NCI-H69 (cell line): Measurements from ENCODE around the gene CRTAP.
"Not testable (repeated sequence)": the region's sequence is repeated elsewhere in the genome, so short reads cannot be mapped to it uniquely, and the experiment has no call there.

Experiments
- DNase-seq: peaks from one replicate; lab custom pipeline; 2025; lab: John Stamatoyannopoulos, UW

The CRTAP gene

DNA sequence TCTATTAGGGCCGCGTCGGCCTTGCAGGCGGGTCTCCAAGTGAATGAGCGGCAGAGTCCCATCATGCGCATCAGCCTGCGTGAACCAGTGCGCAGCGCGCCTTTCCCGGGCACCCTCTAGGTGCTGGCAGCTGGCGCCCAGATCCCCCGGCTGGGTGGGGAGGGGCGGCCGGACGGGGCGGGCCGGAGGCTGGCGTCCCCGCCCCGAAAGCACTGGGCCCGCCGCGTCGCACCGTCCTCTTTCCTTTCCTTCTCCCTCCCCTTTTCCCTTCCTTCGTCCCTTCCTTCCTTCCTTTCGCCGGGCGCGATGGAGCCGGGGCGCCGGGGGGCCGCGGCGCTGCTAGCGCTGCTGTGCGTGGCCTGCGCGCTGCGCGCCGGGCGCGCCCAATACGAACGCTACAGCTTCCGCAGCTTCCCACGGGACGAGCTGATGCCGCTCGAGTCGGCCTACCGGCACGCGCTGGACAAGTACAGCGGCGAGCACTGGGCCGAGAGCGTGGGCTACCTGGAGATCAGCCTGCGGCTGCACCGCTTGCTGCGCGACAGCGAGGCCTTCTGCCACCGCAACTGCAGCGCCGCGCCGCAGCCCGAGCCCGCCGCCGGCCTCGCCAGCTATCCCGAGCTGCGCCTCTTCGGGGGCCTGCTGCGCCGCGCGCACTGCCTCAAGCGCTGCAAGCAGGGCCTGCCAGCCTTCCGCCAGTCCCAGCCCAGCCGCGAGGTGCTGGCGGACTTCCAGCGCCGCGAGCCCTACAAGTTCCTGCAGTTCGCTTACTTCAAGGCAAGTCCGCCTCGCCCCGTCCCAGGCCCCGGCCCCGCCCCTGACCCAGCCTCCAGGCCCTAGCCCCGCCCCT, at the start of gene CRTAP:
Gene CRTAP (plus strand): TSS at position 243 of the 850 bp plus-strand sequence. CDS start 64 bp downstream, at position 307.
- DNase-seq, result peak; percentile 87

DNA sequence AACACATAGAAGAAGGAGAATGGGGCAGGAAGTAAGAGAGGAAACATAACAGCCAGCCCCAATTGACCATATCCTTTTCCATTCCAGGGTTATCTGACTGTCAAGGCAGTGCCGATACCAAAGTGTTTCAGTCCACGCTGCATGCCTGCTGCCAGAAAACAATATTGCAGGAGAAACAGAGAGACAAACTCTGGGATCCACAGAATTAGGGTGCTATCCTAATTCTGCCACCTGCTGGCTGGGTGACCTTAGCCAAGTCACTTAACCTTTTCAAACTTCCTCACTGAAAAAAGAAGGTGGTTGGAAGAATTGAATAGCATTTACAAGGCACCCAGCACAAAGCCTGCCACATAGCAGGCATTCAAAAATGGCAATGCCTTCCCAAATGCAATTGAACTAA, 48.9 kb upstream of the CRTAP start:
- no peak for DNase-seq

DNA sequence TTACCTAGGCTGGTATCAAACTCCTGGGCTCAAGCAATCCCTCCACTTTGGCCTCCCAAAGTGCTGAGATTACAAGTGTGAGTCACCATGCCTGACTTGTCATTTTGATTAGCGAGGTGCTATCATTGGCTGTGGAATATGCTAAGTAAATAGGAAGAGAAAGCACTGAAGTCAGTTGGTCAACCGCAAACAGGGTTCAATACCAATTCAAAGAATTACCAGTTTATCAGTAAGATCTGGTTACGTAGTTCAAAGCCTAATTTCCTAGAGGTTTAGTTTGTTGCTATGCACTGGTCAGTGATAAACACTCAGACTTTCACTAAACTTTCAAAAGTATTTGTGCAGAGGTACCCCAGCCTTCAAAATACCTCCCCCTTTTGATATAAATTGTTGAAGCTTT, 46.3 kb upstream of the CRTAP start:
- peak; percentile 11 for DNase-seq

DNA sequence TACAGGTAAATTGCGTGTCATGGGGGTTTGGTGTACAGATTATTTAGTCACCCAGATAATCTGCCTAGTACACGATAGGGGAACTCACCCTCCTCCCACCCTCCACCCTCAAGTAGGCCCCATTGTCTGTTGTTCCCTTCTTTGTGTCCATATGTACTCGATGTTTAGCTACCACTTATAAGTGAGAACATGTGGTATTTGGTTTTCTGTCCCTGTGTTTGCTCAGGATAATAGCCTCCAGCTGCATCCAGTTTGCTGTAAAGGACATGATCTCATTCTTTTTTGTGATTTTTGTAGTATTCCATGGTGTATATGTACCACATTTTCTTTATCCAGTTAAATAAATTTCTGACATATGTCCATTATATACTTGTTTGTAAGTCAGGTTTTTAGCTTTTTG, 44.0 kb upstream of the CRTAP start:
- peak; percentile 89 for DNase-seq

DNA sequence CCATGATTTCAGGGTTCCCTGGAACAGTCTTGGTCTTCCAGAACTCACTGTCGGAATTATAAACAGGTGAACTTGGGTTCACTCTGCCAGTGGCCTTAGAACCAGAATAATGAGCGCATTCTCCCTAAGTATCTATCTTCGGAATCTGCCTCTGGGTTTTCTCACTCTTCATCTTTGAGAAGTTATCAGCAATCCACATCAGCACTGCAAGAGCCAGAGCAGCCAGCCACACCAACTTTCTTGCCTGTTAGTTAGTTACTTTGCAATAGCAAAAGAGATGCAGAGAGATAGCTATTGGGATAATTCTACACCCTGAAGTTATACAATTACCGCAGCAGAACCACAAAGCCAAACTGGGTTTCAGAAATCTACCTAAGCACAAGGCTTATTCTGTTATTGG, 42.6 kb upstream of the CRTAP start:
- no peak for DNase-seq

DNA sequence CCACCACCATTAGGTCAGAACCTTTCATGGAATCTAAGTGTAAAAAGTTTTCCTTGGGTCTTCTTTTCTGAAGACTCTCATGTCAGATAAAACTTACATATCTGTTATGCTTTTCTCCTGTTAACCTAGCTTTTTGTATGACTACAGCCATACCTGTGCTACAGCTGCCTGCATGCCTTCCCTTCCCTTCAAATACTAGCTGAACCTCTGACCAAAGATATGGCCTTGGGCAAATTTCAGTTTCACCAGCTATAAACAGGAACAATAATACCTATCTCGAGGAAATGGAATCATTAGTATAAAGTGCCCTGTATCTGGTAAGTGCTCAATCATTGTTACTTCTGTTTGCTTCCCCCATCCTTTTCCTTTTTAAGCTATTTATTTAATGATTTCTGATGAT, 41.9 kb upstream of the CRTAP start:
- peak; percentile 39 for DNase-seq

DNA sequence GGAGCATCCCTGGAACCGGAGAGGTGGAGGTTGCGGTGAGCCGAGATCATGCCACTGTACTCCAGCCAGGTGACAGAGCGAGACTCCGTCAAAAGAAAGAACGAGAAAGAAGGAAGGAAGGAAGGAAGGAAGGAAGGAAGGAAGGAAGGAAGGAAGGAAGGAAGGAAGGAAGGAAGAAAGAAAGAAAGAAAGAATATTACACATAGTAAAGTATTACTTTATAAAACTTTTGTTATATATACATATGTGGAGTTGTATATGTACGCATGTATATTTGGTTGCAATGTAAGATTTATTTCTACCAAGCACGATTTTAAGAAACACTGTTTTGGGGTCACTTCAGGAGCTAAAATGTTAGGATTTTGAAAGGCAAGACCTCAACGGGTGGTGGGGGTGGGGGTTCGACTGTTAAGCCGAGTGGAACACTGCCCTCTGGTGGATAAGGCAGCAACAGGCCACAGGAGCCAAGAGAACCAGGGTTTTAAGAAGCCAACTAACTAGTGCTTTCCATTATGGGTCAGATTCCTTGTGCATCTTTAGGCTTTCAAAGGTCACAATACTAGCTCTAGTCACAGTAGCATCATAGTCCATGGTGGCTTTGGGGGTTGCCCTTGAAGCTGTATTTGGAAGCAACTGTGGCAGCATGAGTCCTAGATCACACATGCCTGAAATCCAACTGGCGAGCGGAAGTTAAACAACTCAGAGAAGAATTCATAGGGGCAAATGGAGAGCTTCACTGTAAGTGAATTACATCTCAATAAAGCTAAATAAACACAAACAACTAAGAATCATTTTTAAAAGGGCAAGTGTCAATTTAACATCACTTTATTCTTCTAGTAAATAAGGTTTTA, 39.4 kb upstream of the CRTAP start:
- peak; percentile 73 for DNase-seq

DNA sequence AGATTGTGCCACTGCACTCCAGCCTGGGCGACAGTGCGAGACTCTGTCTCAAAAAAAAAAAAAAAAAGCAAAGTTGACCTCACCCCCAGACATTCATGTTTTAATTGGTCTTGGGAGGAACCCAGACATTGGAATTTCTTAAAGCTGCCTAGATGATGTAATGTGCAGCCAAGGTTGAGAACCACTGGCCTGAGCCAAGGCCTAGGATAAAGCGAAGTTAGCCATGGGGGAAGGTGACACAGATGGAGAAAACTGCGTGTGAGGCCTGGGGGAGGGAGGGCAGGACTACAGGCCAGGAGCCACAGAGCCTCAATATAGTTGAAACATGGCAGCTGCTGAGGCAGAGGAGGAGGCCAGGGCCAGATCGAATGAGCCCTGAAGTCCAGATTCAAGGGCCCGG, 37.8 kb upstream of the CRTAP start:
- DNase-seq, result no peak

DNA sequence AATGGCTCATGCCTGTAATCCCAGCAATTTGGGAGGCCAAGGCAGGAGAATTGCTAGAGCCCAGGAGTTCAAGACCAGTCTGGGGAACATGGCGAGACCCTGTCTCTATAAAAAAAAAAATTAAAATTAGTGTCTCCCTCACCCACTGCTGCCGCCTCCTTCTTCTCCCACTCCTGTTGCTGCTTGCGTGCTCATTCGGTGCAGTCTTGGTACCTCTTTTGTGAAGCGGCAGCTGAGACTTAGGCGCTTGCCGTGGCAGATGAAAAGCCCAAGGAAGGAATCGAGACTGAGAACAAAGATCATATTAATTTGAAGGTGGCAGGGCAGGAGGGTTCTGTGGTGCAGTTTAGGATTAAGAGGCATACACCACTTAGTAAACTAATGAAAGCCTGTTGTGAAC, 36.9 kb upstream of the CRTAP start:
- DNase-seq, result no peak

DNA sequence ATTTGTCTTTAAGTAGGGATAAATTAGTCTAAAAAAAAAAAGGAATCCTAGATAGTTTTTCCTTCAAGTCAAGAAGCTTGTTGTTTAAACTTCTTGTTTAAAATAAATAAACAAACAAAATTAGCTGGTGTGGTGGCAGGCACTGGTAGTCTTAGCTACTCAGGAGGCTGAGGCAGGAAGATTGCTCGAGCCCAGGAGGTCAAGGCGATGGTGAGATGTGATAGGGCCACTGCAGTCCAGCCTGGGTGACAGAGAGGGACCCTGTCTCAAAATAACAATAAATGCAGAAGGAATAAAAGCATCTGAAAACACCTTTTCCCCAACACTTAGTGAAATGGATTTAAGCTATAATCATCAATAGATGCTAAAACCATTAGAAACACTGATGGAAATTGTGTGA, 35.8 kb upstream of the CRTAP start:
- no peak for DNase-seq

DNA sequence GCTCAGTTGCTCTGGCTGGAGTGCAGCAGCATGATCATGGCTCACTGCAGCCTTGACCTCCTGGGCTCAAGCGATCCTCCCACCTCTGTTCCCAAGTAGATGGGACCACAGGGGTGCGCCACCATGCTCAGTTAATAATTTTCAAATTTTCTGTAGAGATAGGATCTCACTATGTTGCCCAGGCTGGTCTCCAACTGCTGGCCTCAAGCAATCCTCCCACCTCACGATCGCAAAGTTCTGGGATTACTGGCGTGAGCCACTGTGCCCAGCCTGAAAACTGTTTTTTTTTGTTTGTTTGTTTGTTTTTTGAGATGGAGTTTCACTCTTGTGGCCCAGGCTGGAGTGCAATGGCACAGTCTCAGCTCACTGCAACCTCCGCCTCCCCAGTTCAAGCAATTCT, 34.0 kb upstream of the CRTAP start:
- DNase-seq, result not testable (repeated sequence)

DNA sequence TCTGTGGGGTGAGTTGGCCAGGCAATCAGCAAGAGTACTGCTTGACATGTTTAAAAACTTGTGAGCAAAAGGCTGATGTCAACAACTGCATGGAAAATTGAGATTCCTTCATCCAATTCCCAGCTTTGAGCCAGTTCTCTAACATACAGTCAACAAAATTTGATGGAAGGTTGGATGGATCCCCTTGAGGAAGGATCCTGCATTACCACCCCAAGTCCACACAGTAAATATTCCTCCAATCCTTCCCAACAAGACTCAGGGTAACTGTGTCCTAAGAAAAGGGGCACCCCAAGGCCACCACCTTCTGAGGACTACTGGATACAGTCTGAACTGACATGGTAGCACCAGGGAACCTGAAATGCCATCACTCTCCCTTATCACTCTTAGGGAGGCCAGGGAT, 32.0 kb upstream of the CRTAP start:
- DNase-seq, result no peak

DNA sequence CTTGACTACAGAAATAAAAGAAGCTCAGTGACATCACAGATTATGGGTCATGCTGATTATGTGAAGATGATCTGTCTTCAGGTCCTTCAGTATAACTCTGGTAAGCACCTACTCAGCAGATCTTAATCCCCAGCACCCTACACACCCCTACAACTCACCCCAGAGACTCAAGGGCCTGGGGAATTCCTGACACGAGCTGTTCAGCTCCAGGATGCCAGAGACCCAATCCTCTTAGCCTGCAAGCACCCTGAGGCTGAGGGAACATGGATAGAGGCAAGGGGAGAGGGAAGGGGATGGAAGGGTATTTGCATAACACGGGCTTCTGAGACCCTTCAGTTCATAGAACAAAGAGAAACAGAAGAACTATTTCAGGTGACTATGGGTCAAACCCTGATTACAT, 29.9 kb upstream of the CRTAP start:
- no peak for DNase-seq

DNA sequence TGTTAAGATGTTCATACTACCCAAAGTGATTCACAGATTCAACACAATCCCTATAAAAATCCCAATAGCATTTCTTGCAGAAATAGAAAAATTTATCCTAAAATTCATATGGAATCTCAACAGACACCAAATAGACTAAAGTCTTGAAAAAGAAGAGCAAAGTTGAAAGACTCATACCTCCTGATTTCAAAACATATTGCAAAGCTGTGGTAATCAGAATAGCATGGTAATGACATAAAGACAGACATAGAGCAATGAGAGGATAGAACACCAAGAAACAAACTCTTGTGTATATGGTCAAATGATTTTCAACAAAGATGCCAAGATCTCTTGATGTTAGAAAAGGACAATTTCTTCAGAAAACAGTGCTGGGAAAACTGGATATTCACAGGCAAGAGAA, 25.1 kb upstream of the CRTAP start:
- no peak for DNase-seq

DNA sequence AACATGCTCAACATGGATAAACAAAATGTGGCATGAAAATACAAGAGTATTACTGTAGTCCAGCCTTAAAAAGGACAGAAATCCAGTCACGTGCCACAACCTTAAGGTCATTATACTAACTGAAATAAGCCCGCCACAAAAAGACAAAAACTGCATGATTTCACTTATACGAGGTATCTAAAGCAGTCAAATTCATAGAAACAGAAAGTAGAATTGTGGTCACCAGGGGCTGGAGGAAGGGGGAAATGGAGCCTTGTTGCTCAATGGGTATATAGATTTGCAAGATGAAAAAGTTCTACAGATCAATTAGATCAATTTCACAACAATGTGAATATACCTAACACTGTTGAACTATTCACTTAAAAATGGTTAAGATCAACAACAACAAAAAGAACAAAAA, 24.3 kb upstream of the CRTAP start:
- no peak for DNase-seq

DNA sequence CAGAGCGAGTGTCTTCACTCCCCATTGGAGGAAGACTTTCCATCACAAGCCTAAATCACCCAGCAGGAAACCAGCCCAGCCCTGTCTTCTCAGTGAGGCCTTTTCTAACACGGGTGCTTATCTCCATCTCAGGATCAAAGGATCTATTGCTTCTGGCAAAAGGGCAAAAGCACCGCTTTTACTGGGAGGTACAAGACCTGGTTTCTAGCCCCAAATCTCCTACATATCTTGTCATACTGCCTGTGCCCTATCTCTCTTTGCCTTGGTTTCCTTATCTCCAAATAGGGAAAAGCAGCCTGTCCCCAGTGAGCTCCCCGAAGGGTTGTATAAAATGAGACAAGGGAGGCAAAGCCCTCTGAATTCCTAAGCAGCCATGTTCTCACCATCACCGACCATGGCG, 22.1 kb upstream of the CRTAP start:
- DNase-seq, result no peak

DNA sequence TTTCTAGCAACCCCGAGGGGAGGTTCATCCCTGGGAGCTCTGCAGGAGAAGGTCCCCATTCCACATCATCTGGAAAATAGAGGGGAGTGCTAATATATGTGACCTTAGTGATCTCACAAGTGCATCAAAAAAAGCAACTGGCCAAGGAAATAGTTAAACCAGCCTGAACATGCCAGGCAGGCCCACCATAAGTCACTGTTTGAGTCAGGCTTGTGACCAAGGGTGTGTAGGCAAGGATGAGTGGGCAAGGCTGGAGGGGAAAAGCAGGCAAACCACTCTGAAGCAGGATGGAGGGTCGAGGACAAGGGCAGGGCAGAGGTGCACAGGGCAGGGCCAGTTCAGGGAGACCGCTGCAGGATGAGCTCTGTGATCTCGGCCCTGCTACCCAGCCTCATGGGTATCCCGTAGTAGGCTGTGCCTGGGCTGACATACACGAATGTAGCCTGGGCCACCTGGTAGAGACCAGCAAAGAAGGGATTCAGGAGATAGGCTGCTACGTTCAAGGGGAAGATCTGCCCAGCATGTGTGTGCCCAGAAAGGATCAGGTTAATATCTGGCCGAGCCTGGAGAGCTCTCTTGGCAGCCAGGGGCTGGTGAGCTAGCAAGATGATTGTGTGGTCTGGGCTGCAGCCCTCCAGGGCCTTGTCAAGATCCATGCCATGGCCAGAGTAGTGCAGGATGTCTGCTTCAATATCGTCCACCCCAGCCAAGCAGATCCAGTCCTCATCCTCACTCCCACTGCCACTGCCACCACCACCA, 21.1 kb upstream of the CRTAP start:
- no peak for DNase-seq

DNA sequence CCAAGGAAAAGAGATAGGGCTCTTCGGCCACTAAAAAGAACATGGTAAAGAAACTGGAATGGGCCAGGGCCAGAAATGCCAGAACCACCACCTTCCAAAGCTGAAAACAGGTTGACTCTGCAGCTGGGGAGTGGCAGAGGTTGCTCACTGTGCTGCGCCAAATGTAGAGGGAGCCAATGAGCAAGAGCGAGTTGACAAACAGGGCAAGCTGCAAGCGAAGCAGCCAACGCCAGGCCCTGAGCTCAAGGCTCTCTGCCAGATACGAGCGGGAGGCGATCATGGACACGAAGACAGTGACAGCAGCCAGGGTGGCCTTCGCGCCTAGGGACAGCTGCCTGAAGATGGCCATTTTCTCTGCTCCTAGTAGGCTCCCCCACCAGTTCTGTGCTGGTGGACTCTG, 20.0 kb upstream of the CRTAP start:
- DNase-seq, result no peak

DNA sequence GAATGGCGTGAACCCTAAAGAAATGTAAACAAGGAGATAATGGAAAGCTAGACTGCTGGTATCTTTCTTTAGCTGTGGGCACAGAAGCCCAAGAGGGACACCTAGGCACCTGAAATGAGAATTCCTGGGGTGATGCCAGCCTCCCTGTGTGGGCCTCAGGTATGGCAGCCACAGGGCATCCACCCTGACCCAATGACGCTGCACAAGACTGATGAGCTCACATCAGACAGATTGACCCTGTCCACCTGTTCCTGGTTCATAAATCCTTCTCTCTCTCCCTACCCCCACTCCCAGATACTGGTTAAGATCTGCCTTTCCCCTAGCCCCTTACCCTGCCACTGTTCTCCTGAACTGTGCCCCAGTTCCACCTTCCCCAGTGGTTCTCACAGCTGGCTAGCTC, 18.4 kb upstream of the CRTAP start:
- no peak for DNase-seq

DNA sequence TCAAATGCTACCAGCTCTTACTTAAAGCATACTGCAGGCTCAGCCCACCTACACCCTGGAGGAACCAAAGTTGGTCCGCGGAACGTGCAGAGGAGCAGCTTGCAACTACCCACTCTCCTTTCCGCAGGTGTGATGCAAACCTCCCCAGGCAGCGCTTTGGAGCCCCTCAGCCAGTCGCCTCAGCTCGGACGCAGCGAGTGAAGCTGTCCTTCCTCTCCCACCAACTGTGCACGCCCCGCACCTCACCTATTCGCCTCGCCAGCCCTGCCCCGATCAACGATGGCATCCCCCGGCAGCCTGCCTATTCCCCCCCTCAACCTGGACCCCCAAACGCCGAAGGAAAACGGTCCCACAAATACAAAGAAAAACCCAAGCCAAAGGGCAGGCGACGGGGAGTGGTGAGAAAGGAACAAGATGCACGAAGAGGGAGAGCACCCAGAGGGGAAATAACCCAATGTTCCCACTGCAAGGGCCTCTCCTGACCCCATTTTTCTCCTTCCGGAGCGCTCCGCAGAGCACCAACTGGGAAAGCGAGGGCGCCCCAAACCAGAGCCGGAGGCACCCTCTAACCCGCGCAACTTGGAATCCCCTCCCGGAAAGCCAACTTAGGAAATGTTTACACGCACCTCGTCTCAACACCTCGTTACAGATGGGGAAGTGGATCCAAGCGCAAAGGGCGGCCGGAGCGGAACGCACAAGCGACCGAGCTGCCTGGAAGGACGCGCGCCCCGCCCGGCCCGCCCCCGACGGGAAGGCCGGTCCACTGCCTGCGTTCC, 17.5 kb upstream of the CRTAP start:
- DNase-seq, result peak; percentile 55

DNA sequence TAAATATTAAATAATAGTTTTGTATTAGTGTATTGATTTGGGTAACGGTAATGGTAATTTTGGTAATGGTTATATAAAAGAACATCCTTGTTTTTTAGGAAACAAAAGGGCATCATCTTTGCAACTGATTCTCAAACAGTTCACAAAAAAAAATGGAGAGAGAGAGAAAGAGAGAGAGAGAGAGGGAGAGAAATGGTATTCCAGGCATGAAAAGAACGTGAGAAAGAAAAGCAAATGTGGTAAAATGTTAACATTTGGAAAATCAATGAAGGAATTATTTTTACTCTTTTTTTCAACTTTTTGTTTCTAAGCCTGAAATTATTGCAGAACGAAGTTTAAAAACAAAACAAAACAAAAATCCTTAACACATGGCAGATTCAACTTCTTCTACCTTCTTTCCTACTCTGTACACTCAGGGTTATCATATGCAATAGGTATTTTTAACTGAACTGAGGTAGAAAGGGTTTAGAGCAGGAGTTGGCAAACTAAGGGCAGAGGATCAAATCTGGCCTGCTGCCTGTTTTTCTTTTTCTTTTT, 14.6 kb upstream of the CRTAP start:
- DNase-seq, result no peak
